NCI-H510A treated with DMSO at 0.1 percent for 48 hours (cell line): ENCODE results near the gene POLR1H.
A peak's percentile ranks its signal among the peaks of the same experiment; 100 is the strongest.

Source experiments
- DNase-seq: peaks from one replicate; lab custom pipeline; 2025; lab: John Stamatoyannopoulos, UW

The POLR1H gene

GRCh38 chr6:30062471-30063178, 1.6 kb downstream of the POLR1H start:
- DNase-seq = no peak

- DNase-seq = no peak
Observed at GRCh38 chr6:30063315-30063714, 2.2 kb downstream of the POLR1H start.

- DNase-seq = peak; percentile 10
Observed at GRCh38 chr6:30066082-30066481, 5.0 kb downstream of the POLR1H start.

- peak; percentile 98 for DNase-seq
Observed at GRCh38 chr6:30066577-30067459, 5.8 kb downstream of the POLR1H start, which contains the start of gene PPP1R11. Gene PPP1R11, plus strand, starts transcription at chr6:30067198. Its CDS starts 213 bp downstream, at chr6:30067411.

GRCh38 chr6:30067460-30068139, 6.5 kb downstream of the POLR1H start:
- DNase-seq = no peak

GRCh38 chr6:30071081-30071818, 10.2 kb downstream of the POLR1H start:
- no peak for DNase-seq

- no peak for DNase-seq
Observed at GRCh38 chr6:30071858-30072257, 10.8 kb downstream of the POLR1H start.

GRCh38 chr6:30073489-30074235, 12.6 kb downstream of the POLR1H start:
- DNase-seq = no peak

- no peak for DNase-seq
Observed at GRCh38 chr6:30074331-30075093, 13.4 kb downstream of the POLR1H start.

GRCh38 chr6:30075094-30075789, 14.2 kb downstream of the POLR1H start, which contains the start of gene RNF39:
Gene RNF39, minus strand, starts transcription at chr6:30075769. Its CDS starts 184 bp downstream, at chr6:30075585.
- no peak for DNase-seq

GRCh38 chr6:30075790-30076732, 15.0 kb downstream of the POLR1H start:
- DNase-seq = no peak

GRCh38 chr6:30077218-30077617, 16.2 kb downstream of the POLR1H start:
- no peak for DNase-seq

GRCh38 chr6:30087876-30088275, 26.8 kb downstream of the POLR1H start:
- DNase-seq = no peak

- no peak for DNase-seq
Observed at GRCh38 chr6:30091577-30092381, 30.7 kb downstream of the POLR1H start.

- no peak for DNase-seq
Observed at GRCh38 chr6:30092852-30093543, 31.9 kb downstream of the POLR1H start.

GRCh38 chr6:30093951-30094661, 33.0 kb downstream of the POLR1H start:
- DNase-seq = no peak
